Renal pelvis (tissue), 4 donors: ENCODE measurements around the gene KIF19. TPM values are rescaled to one million over a fixed set of nuclear protein-coding genes. Genes with fewer than 3 reads are reported as not detected.

Experiments used
- DNase-seq: peaks from one replicate; pipeline ENCODE4 v3.0.0-alpha.2; 2013
- polyA plus RNA-seq, 3 donors: library from polyadenylated mRNA; unstranded; fragments of 120-200 nt; gene quantifications; one replicate each; pipeline ENCODE4 v1.2.1, GENCODE V29; 2013; ENCODE audit not compliant: insufficient read length in 3 of 3

The KIF19 gene
- polyA plus RNA-seq, 3 donors, result 0.22 to 0.96 (median 0.50) TPM

GRCh38 chr17:74361230-74362068 is 35.4 kb downstream of the KIF19 start, which contains the start of gene BTBD17:
Gene BTBD17 (minus strand): TSS chr17:74361868. CDS start chr17:74361819, 49 bp downstream.
- DNase-seq, result peak; percentile 45

GRCh38 chr17:74362069-74362405 is 36.0 kb downstream of the KIF19 start:
- DNase-seq, result no peak

- DNase-seq, result no peak
Observed at GRCh38 chr17:74362810-74363498, 36.9 kb downstream of the KIF19 start.

GRCh38 chr17:74367206-74367605 is 41.2 kb downstream of the KIF19 start, which contains the start of gene GPR142:
Gene GPR142 (plus strand): TSS chr17:74367506. CDS start chr17:74369541, 2,035 bp downstream.
- no peak for DNase-seq

- DNase-seq, result no peak
Observed at GRCh38 chr17:74368341-74369081, 42.5 kb downstream of the KIF19 start.

GRCh38 chr17:74369221-74369620 is 43.2 kb downstream of the KIF19 start:
- DNase-seq, result no peak

- no peak for DNase-seq
Observed at GRCh38 chr17:74369665-74370490, 43.9 kb downstream of the KIF19 start.

- no peak for DNase-seq
Observed at GRCh38 chr17:74371653-74372147, 45.7 kb downstream of the KIF19 start.

- no peak for DNase-seq
Observed at GRCh38 chr17:74372426-74372825, 46.4 kb downstream of the KIF19 start.

- peak; percentile 68 for DNase-seq
Observed at GRCh38 chr17:74373838-74374606, 48.0 kb downstream of the KIF19 start.

- no peak for DNase-seq
Observed at GRCh38 chr17:74374858-74375257, 48.8 kb downstream of the KIF19 start.

GRCh38 chr17:74379495-74380085 is 53.6 kb downstream of the KIF19 start:
- DNase-seq, result peak; percentile 88

GRCh38 chr17:74380086-74380958 is 54.3 kb downstream of the KIF19 start:
- no peak for DNase-seq

GRCh38 chr17:74380959-74381808 is 55.2 kb downstream of the KIF19 start:
- no peak for DNase-seq

- no peak for DNase-seq
Observed at GRCh38 chr17:74383141-74383540, 57.1 kb downstream of the KIF19 start.

GRCh38 chr17:74385201-74385600 is 59.2 kb downstream of the KIF19 start:
- DNase-seq, result no peak

GRCh38 chr17:74386386-74386785 is 60.4 kb downstream of the KIF19 start:
- no peak for DNase-seq
